Esophagus (tissue), 2 donors: ENCODE data around the gene CBX6. TPM values are rescaled to one million over a fixed set of nuclear protein-coding genes. Genes with fewer than 3 reads are reported as not detected.
A peak's percentile ranks its signal among the peaks of the same experiment; 100 is the strongest.

Experiments used
- H3K27ac ChIP-seq, 2 donors: one replicate each; pipeline ENCODE4 v1.5.1; 2013; ENCODE audit warnings: low read depth in 2 of 2, mild to moderate bottlenecking in 2 of 2, inconsistent platforms in 1 of 2, low read length in 1 of 2, moderate library complexity in 1 of 2
- H3K27me3 ChIP-seq, 2 donors: one replicate each; pipeline ENCODE4 v1.6.1; 2013; ENCODE audit warnings: low read length in 2 of 2, control low read depth in 1 of 2, mild to moderate bottlenecking in 1 of 2; ENCODE audit not compliant: insufficient read depth in 2 of 2, control insufficient read depth in 1 of 2
- H3K36me3 ChIP-seq, 2 donors: one replicate each; pipeline ENCODE4 v1.6.1; 2013; ENCODE audit warnings: low read length in 1 of 2; ENCODE audit not compliant: control insufficient read depth in 2 of 2, insufficient read depth in 2 of 2
- H3K4me1 ChIP-seq, 2 donors: one replicate each; pipeline ENCODE4 v1.6.1; 2013; ENCODE audit warnings: low read length in 1 of 2; ENCODE audit not compliant: control insufficient read depth in 2 of 2, insufficient read depth in 2 of 2
- H3K4me3 ChIP-seq, 2 donors: one replicate each; pipeline ENCODE4 v1.5.1; 2013; ENCODE audit warnings: low read length in 2 of 2, mild to moderate bottlenecking in 2 of 2, low read depth in 1 of 2, moderate library complexity in 1 of 2
- H3K9me3 ChIP-seq, 2 donors: one replicate each; pipeline ENCODE4 v1.6.1; 2013; ENCODE audit warnings: mild to moderate bottlenecking in 2 of 2, low read depth in 1 of 2, low read length in 1 of 2, moderate library complexity in 1 of 2; ENCODE audit not compliant: control insufficient read depth in 2 of 2, insufficient read depth in 1 of 2
- WGBS, 2 donors: extraction: QIAGEN DNeasy Blood & Tissue Kit; methylation state at CpG; one replicate each; pipeline ENCODE4 v1.1.7; 2013; 5-methylcytosine and 5-hydroxymethylcytosine counted together
- polyA plus RNA-seq, 2 donors: library from polyadenylated mRNA; stranded (reverse); fragments of 200-250 nt; gene quantifications; one replicate each; pipeline ENCODE4 v1.2.3, GENCODE V29; 2013
- donor health status: healthy with polysubstance abuse.
- donor health status: Bipolar disorder and iron deficiency.

Gene CBX6
- polyA plus RNA-seq, 2 donors = 6.4 to 8.5 TPM

GRCh38 chr22:38853196-38853651 is 18.8 kb downstream of the CBX6 start:
- Histone ChIP-seq H3K4me1 (no peaks in the 10 kb centered on the region), H3K27ac (no peak overlapping the region), H3K4me3 (no peak overlapping the region), H3K27me3 (no peaks in the 10 kb centered on the region), H3K36me3 (no peaks in the 10 kb centered on the region), H3K9me3 (no peaks in the 10 kb centered on the region)
- WGBS, 2 donors = 69 to 73% methylated on average over 9 of the region's 9 CpGs

GRCh38 chr22:38852522-38852921 is 19.5 kb downstream of the CBX6 start:
- H3K4me1 ChIP-seq = no peaks in the 10 kb centered on the region
- H3K9me3 ChIP-seq = no peaks in the 10 kb centered on the region
- no peak overlapping the region for H3K4me3 ChIP-seq
- H3K36me3 ChIP-seq = no peaks in the 10 kb centered on the region
- H3K27me3 ChIP-seq = no peaks in the 10 kb centered on the region
- WGBS, 2 donors = 87 to 90% methylated on average over 1 of the region's 1 CpG
- no peak overlapping the region for H3K27ac ChIP-seq

- Histone ChIP-seq H3K4me3 (no peak overlapping the region), H3K36me3 (no peaks in the 10 kb centered on the region), H3K27ac (no peak overlapping the region), H3K4me1 (no peaks in the 10 kb centered on the region), H3K9me3 (no peaks in the 10 kb centered on the region), H3K27me3 (no peaks in the 10 kb centered on the region)
- 38 to 46% methylated on average over 15 of the region's 15 CpGs for WGBS, 2 donors
These were observed 20.8 kb downstream of the CBX6 start for GRCh38 chr22:38850941-38851849.

- Histone ChIP-seq H3K9me3 (no peaks in the 10 kb centered on the region), H3K4me1 (no peaks in the 10 kb centered on the region), H3K27ac (no peak overlapping the region), H3K36me3 (no peaks in the 10 kb centered on the region), H3K4me3 (no peak overlapping the region), H3K27me3 (no peaks in the 10 kb centered on the region)
- WGBS, 2 donors = 67 to 73% methylated on average over 2 of the region's 2 CpGs
These were observed 21.6 kb downstream of the CBX6 start for GRCh38 chr22:38850399-38850798.

- H3K27me3 ChIP-seq = no peaks in the 10 kb centered on the region
- H3K4me3 ChIP-seq = no peak overlapping the region
- H3K27ac ChIP-seq = no peak overlapping the region
- 71 to 75% methylated on average over 6 of the region's 6 CpGs for WGBS, 2 donors
- H3K4me1 ChIP-seq = no peaks in the 10 kb centered on the region
- H3K9me3 ChIP-seq = no peaks in the 10 kb centered on the region
- no peaks in the 10 kb centered on the region for H3K36me3 ChIP-seq
These were observed 22.2 kb downstream of the CBX6 start for GRCh38 chr22:38849811-38850210.

GRCh38 chr22:38846412-38846811 is 25.6 kb downstream of the CBX6 start:
- Histone ChIP-seq H3K27me3 (peaks cover 0 to 7% of the 10 kb centered on the region in 2 donors), H3K9me3 (no peaks in the 10 kb centered on the region), H3K4me3 (no peak overlapping the region), H3K36me3 (no peaks in the 10 kb centered on the region), H3K4me1 (peaks cover 0 to 4% of the 10 kb centered on the region in 2 donors), H3K27ac (no peak overlapping the region)
- 79 to 84% methylated on average over 1 of the region's 1 CpG for WGBS, 2 donors

DNA sequence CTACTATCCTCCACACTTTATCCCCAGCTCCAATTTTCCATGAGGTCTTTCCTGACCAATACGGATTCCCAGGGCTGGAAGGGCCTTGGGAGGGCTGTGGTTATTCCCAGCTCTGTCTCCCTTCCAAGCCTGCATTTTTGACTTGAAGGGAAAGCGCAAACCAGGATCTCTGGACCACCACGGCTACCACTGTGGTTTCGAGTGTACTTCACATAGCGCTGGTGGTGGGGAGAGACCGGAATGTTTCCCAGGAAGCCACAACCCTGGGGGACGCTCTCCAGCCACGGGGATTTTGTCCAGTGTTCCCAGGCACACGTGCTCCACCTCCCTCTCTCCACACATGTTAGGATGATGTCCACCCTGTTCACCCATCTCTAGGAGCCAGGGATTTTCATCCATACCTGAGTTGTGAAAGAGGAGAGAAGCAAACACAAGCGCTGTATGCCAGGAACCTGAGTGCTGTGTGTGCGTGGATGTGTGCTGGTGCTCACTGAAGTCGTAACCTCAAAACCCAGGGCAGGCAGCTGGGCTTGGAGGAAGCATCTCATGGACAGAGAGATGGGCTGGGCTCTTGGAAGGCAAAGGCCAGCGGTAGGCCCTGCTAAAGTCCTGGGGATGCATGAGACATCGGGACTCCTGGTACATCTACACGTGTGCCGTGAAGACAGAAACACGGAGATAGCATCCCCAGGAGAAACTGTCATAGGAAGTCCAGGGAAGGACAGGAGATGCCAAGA is 26.8 kb downstream of the CBX6 start:
- no peak overlapping the region for H3K27ac ChIP-seq
- H3K36me3 ChIP-seq = no peaks in the 10 kb centered on the region
- no peak overlapping the region for H3K4me3 ChIP-seq
- 67 to 71% methylated on average over 17 of the region's 17 CpGs for WGBS, 2 donors
- H3K27me3 ChIP-seq = peaks cover 0 to 7% of the 10 kb centered on the region in 2 donors
- H3K4me1 ChIP-seq = peaks cover 0 to 6% of the 10 kb centered on the region in 2 donors
- no peaks in the 10 kb centered on the region for H3K9me3 ChIP-seq

- peak overlapping the region in 1 of 2 donors; percentile 45 for H3K4me3 ChIP-seq
- no peak overlapping the region for H3K27ac ChIP-seq
- 15 to 17% methylated on average over 22 of the region's 22 CpGs for WGBS, 2 donors
These were observed 27.6 kb downstream of the CBX6 start for GRCh38 chr22:38844315-38845003.

GRCh38 chr22:38843657-38844314 is 28.2 kb downstream of the CBX6 start, which contains the start of gene NPTXR:
Gene NPTXR, minus strand, starts transcription at chr22:38844028.
- Histone ChIP-seq H3K27ac (peak within 1 kb of the TSS; percentile 42 to 43), H3K27me3 (peaks cover 0 to 7% of the 10 kb centered on the region in 2 donors), H3K4me3 (peak within 1 kb of the TSS; percentile 34 to 45), H3K36me3 (no peaks in the 10 kb centered on the region), H3K4me1 (peaks cover 0 to 6% of the 10 kb centered on the region in 2 donors), H3K9me3 (no peaks in the 10 kb centered on the region)
- WGBS, 2 donors = 0% methylated on average over 64 to 105 of the region's 105 CpGs

More at GRCh38 chr22:38844315-38845003, 27.6 kb downstream of the CBX6 start:
- Histone ChIP-seq H3K4me1 (peaks cover 0 to 6% of the 10 kb centered on the region in 2 donors), H3K9me3 (no peaks in the 10 kb centered on the region), H3K36me3 (no peaks in the 10 kb centered on the region), H3K27me3 (peaks cover 0 to 7% of the 10 kb centered on the region in 2 donors)
